Left renal cortex interstitium (tissue), 4 donors: ENCODE results near the gene SLC37A2. TPM values are rescaled to one million over a fixed set of nuclear protein-coding genes. Genes with fewer than 3 reads are reported as not detected.
"Not testable (repeated sequence)": the region's sequence is repeated elsewhere in the genome, so short reads cannot be mapped to it uniquely, and the experiment has no call there.

ENCODE experiments used
- DNase-seq, 4 donors: peaks; one replicate each; pipeline ENCODE4 v3.0.0-alpha.2; 2013; ENCODE audit warnings: low read depth in 4 of 4, low spot score in 2 of 4, missing footprints in 1 of 4
- polyA plus RNA-seq, 4 donors: library from polyadenylated mRNA; unstranded; fragments of 120-200 nt; gene quantifications; one replicate each; pipeline ENCODE4 v1.2.1, GENCODE V29; 2013; ENCODE audit not compliant: insufficient read length in 4 of 4

Gene SLC37A2
- polyA plus RNA-seq, 4 donors: 1.7 to 2.1 (median 1.9) TPM

DNA sequence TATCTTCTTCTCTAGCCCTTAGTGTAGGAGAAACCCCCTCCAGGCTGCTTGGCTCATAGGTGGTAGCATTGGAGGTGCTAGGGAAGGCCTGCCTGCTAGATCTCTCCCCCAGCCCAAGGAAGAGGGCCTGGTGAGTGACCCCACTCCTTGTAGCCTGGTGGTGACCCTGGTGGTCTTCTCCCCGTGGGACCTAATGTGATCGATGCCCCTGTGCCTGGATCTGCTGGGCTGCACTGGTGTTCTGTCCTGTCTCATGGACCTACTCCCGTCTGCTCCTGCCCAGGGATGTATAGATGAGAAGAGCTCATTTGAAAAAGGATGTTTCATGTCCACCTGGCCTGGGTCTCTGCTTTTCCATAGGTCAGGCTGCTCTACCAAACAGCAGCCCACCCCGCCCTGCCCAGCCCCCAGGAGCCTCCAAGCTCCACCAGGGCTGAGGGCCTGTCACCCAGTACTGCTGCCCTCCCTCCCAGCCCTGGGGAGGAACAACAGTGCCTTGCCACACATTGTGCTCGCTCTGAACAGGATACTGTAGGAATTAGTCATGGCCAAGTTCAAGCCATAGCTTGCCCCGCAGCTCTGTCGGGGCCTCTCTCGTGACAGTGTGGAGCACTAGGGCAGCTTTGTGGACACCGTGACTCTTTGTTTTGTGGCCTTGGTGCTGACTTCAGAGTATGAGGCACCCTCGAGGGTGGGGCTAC lies 19.7 kb downstream of the SLC37A2 start:
- DNase-seq: no peak

GRCh38 chr11:125083312-125084056 lies 20.4 kb downstream of the SLC37A2 start:
- DNase-seq: no peak

GRCh38 chr11:125084057-125084416 lies 20.9 kb downstream of the SLC37A2 start:
- DNase-seq: no peak

GRCh38 chr11:125084761-125085231 lies 21.7 kb downstream of the SLC37A2 start:
- DNase-seq: no peak

- no peak for DNase-seq
These were observed 22.4 kb downstream of the SLC37A2 start for GRCh38 chr11:125085301-125086081.

GRCh38 chr11:125086633-125087296 lies 23.7 kb downstream of the SLC37A2 start:
- no peak for DNase-seq

DNA sequence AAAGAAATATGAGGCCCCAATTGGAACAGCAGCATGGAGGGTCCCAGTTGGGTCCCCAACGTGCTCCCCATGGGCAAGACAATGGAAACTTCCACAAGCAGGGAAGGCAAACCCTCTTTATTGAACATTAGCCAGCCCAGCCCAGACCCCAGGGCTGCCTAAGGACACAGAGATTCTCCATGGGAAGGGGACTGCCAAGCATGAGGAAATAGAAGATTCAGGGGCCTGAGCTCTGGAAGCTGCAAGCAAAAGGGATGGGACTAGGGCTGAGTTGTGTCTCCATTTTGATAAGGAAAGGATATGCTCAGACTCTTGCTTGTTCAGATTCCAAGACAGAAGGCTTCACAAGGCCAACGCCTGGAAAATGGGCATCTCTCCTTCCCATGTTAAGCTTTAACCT lies 25.0 kb downstream of the SLC37A2 start:
- DNase-seq: no peak

DNA sequence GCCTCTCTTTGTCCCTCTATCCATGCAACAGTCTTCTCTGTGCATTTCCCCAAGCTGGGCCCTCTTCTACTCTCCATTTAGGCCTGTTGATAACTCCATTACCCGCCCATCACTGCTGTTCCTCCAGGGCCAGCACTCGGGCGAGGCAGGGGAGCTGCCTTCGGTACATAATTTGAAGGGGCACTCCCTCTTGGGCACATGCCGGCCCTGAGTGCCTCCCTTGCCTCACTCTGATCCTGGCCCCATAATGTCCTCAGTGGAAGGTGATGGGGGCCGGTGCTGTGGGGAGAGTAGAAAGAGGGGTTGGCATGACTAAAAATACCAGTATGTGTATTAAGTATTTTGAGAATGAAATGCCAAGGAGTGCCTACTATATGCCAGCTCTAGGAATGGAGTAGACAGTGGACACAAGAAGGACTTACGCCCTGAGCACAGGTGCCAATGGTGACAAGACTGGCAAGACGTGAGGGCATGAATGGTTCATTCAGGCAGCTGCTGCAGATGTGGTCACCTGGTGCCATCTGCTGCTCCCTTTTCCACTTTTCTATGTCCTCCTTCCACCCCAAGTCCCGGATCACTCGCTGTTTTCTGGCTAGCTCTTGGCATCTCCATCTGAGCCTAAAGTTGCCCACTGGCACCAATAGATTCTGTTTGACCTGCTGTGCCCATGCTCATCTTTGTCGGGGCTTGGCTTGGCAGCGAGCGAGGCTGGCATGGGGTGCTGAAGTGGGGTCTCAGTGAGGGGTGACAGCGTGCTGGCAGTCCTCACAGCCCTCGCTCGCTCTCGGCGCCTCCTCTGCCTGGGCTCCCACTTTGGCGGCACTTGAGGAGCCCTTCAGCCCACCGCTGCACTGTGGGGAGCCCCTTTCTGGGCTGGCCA lies 25.7 kb downstream of the SLC37A2 start:
- DNase-seq: no peak

- not testable (repeated sequence) for DNase-seq
These were observed 26.4 kb downstream of the SLC37A2 start for GRCh38 chr11:125089481-125089880.

GRCh38 chr11:125090151-125090550 lies 27.0 kb downstream of the SLC37A2 start:
- not testable (repeated sequence) for DNase-seq

DNA sequence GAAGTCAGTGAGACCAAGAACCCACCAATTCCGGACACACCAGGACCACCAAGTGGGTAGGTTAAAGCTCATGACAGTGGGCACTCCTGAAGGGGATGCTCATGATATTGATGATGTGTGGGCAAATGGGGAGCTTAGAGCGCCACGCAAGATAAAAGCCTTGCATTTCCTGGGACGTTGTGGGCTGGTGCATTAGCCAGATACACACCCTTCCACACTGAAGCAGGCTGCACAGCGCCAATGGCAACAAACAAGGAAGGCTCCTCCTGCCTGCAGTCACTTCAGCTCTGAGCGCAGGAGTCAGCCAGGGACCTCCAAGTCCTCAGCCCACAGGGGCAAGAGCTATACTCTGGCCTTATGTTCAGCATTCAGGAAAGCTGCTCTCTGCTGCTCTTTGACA lies 27.7 kb downstream of the SLC37A2 start:
- DNase-seq: no peak

DNA sequence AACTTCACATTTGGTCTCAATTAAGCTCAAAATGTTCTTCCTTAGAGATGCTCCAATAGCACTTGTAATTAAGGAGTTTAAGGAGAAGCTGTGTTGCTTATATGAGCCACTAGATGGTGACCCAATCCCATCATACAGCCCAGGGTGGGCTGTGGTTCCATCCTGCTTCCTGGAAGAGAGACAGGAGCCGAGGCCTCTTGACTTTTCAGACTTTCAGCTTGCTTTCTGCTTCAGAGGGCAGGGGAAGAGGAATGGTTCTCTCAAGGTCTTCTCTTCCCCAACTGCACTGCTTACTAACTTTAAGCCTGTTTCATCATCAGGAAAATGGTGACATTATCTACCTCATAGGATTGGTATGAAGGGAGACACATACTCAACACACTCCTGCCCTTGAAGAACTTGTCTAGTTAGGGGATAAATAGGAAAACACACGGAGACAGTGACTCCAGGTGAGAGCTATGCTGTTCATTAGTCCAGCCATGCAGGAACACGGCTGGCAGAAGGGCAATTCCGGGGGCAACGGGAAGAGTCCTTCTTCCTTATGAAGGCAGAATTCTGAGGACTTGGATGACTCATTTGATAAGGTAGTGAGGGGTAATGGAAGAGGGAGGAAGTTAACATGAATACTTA lies 28.3 kb downstream of the SLC37A2 start:
- peak; percentile 46 to 65 (median 60) for DNase-seq

- DNase-seq: no peak
These were observed 29.0 kb downstream of the SLC37A2 start for GRCh38 chr11:125091877-125092664.

DNA sequence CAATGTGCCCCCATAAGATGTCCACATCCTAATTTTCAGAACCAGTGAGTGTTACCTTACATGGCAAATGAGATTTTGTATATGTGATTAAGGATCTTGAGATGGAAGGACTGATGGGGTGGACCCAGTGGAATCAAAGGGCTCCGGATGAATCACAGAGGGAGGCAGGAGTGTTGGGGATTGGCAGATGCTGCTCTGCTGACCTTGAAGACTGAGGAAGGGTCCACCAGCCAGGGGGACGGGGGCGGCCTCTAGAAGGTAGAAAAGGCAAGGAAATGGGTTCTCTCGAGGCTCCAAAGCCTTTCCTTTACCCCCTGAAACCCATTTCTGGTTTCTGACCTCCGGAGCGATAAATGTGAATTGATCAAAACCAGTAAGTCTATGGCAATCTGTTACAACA lies 29.6 kb downstream of the SLC37A2 start:
- no peak for DNase-seq

GRCh38 chr11:125093502-125093901 lies 30.4 kb downstream of the SLC37A2 start:
- DNase-seq: no peak

- no peak for DNase-seq
These were observed 31.6 kb downstream of the SLC37A2 start for GRCh38 chr11:125094731-125095130.

DNA sequence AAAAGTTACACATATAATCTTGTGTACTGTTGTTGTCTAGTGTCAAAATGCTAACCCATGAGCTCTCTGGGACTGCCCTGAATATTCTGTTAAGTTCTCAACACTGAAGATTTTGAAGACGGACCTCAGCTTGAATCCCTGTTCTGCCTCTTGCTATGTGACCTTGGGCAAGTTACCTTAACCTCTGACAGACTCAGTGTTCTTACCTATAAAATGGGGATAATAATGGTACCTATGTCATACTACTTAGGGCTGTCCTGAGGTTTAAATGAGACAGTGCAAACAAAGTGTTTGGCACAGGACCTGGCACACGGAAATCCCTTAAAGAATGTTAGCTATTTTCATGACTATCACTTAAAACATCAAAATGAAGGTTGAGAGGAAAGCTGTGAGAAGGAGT lies 37.0 kb downstream of the SLC37A2 start:
- DNase-seq: no peak

DNA sequence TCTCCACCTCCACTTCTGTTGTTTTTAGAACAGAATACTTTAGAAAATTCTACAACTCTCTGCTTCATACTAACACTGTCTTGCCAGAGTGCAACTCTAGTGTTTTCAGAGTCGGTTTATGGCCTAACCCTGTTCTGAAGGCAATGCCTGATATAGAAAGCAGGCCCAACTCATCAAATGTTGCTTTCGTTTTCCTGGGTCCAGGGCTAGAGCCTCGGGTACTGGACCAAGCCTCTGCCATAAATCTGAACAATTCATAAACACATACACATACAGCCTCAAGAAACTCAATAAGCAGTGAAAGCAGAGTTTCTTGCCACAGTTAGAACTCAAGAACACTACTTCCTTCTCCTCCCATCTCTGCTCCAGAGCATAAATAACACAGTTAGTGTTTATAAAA lies 38.5 kb downstream of the SLC37A2 start:
- DNase-seq: no peak

- DNase-seq: no peak
These were observed 38.9 kb downstream of the SLC37A2 start for GRCh38 chr11:125102025-125102424.
